ENCODE measurements around the gene EZH1.
A peak's percentile ranks its signal among the peaks of the same experiment; 100 is the strongest.

EZH1 gene

GRCh38 chr17:42682722-42683403, 62.0 kb downstream of the EZH1 start:
- DNase-seq (ENCODE audit: low spot score), result peak; percentile 84

- DNase-seq (ENCODE audit: low spot score), result peak; percentile 85
Observed at GRCh38 chr17:42681976-42682721, 62.7 kb downstream of the EZH1 start, which contains the start of gene CNTNAP1. CNTNAP1 (plus strand) TSS chr17:42682531; CDS start chr17:42682830, 299 bp downstream.

DNA sequence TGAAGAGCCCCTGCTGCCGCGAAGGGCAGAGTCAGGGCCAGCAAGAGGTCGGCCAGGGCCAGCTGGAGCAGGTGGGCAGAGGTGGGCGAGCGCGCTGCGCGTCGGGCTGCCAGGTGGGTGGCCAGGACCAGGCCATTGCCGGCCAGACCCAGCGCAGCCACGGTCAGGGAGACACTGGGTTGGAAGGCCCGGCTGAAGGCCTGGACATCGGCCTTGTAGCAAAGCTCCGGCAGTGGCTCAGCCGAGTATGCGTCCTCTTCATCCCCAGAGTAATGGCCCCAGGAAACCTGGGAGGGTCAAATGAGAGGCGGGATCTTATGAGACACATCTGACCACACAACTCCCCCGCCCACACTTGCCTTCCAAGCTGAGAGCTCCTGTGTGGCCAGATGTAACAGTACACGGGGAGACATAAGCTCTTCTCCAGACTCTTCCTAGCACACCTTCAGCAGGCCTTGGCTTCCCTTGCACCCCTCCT, 64.5 kb downstream of the EZH1 start:
- DNase-seq (ENCODE audit: low spot score), result no peak

DNA sequence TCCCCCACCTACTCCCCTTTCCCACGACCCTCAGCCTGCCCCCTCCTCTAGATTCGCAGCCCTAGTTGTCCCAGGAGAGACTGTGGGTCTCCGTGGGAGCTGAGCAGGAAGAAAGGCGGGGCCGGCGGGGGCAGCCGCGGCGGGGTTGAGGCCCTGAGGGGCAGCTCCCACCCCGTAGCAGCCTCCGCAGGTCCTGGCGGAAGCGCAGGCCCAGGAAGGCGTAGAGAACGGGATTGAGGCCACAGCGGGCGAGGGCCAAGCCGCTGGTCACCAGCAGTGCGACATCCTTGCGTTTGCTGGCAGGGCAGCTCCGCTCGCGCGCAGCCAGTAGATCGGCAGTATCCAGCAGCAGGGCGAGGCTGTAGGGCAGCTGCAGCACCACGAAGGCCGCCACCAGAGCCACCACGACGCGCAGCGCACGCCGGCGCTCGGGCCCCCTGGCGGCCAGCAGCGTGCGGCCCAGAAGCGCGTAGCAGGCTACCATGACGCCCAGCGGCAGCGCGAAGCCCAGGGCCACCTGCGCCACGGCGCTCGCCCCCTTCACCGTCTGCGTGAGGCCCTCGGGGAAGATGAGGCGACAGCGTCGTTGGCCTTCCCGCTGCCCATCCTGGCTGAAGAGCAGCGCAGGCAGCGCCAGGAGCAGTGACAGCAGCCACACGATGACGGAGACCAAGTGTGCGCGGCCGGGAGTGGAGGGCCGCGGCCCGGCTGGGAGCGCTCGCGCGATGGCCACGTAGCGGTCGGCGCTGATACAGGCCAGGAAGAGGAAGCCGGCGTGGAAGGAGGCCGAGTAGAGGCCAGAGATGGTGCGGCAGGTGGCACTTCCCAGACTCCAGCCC, 65.1 kb downstream of the EZH1 start:
- no peak for DNase-seq (ENCODE audit: low spot score)

GRCh38 chr17:42678951-42679491, 65.8 kb downstream of the EZH1 start:
- no peak for DNase-seq (ENCODE audit: low spot score)

- DNase-seq (ENCODE audit: low spot score), result peak; percentile 96
Observed at GRCh38 chr17:42677921-42678781, 66.7 kb downstream of the EZH1 start.

- DNase-seq (ENCODE audit: low spot score), result peak; percentile 99
Observed at GRCh38 chr17:42677012-42677857, 67.6 kb downstream of the EZH1 start.

GRCh38 chr17:42676424-42677011, 68.3 kb downstream of the EZH1 start, which contains the start of gene PLEKHH3:
PLEKHH3 (minus strand) TSS chr17:42676994; CDS start chr17:42676563, 431 bp downstream.
- DNase-seq (ENCODE audit: low spot score), result peak; percentile 83

DNA sequence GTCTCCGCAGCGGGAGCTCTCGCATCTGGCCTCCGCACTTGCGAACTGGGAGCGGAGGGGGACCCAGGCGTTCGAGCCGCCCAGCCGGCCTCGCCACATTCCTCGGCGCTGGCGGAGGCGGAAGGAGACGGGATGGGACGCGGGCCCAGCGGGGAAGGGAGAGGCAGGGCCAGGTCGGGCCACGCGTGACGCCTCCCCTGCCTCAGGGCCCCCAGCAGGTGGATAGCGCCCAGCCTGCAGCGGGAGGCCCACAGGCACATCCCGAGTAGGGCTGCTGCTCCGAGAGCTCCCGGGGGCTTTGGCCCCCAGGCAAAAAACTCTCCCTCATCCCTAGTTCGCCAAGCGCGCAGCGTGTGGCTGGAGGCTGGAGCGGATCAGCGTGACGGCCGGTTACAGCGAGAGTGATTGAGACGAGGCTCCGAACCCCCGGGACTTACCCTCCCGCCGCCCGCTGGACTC, 68.8 kb downstream of the EZH1 start:
- peak; percentile 78 for DNase-seq (ENCODE audit: low spot score)

- DNase-seq (ENCODE audit: low spot score), result peak; percentile 76
Observed at GRCh38 chr17:42675348-42675964, 69.4 kb downstream of the EZH1 start.

DNA sequence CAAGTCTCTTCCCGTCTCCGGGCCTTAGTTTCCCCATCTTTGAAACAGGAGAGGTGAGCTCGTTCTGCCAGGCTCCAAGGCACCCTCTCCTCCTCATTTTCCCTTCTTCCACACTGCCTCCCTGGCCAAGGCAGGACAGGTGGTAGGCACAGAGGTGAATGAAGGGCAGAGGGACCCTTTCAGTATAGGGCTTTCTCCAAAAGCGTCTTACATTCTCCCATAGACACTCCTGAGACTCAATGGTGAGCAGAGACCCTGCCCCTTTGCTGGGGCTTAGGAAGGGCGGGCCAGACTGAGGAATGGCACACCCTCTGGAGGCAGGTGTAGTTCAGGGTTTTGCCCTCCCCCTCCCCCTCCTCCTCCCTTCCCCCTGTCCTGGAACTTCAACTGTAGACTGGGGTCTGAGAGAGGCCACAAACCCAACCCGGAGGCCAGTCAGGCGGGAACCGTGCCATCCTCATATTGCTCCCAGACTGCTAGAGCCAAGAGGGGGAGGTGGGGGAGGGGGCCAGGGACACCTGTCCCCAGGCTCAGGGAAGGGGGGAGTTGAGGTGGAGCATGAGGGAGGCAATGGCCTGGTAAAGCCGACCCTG, 70.0 kb downstream of the EZH1 start:
- no peak for DNase-seq (ENCODE audit: low spot score)

- DNase-seq (ENCODE audit: low spot score), result peak; percentile 78
Observed at GRCh38 chr17:42673885-42674754, 70.7 kb downstream of the EZH1 start.

GRCh38 chr17:42673266-42673884, 71.5 kb downstream of the EZH1 start:
- DNase-seq (ENCODE audit: low spot score), result no peak

DNA sequence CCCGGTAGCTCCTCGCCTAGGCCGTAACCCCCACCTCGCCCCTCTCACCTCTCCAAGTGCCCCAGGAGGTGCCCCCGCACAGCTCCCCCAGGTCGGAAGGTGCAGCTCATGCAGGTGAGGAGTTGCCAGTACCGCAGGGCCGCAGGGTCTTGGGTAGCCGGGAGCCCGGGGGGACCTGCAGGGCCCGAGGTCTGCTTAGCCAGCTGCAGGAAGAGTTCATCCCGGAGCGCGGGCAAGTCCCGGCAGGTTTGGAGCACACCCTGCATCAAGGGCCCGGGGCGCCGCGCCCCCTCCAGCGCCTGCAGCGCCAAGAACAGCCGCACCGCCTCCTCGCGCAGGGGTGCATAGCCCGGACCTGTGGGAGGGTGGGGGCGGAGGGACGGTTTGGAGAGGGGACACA, 72.8 kb downstream of the EZH1 start:
- DNase-seq (ENCODE audit: low spot score), result peak; percentile 40

DNA sequence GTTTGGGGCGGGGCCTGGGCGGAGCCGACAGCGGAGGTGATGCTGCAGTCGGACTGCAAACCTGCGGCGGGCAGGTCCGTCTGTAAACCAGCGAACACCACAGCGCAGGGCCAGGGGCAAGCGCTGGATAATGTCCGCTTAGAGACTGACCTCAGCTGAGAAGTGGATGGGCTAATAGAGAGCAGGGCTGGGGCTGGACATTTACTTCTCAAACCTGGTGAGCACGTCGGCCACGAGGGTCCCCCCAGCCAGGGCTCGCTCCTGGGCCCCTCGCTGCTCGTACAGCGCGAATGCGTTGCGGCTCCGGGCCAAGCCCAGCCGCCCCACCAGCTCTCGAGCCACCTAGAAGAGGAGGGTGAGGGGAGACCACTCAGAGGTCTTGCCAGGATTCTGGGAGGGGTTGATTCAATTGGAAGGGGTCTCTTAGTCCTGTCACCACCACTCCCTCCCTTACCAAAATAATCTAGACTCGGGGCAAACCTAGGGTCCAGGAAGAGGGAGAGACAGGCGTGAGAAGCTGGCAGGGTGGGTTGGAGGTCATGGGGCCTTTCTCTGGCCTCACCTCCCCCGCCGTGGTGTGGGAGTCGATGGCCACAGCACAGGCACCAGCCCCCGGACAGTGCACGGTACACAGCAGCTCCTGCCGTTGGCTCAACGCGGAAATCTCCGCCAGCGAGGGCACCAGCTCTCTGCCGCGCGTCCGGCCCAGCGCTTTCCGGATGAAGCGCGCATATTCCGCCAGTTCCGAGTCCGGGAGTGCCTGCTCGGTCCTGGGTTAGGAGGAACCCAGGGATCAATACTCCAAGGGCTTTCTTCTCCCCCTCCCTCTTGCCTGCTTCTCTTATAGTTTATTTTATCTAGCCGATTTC, 73.8 kb downstream of the EZH1 start:
- peak; percentile 33 for DNase-seq (ENCODE audit: low spot score)

Measured in D341Med (cell line).